Measurements from ENCODE around the gene POLE.

GRCh38 chr12:132702640-132703039, 15.5 kb upstream of the POLE start:
- no peak for TF ChIP-seq POLR2A (IDR thresholded peaks at IDR 0.05; ENCODE audit: low read depth, low read length)
- TF ChIP-seq TAF1 (IDR thresholded peaks at IDR 0.05; ENCODE audit: low read depth, low read length) = no peak

Measured in GM12891 (cell line).